Measurements from ENCODE around the gene RAX.
"Not testable (repeated sequence)": the region's sequence is repeated elsewhere in the genome, so short reads cannot be mapped to it uniquely, and the experiment has no call there.

RAX gene

DNA sequence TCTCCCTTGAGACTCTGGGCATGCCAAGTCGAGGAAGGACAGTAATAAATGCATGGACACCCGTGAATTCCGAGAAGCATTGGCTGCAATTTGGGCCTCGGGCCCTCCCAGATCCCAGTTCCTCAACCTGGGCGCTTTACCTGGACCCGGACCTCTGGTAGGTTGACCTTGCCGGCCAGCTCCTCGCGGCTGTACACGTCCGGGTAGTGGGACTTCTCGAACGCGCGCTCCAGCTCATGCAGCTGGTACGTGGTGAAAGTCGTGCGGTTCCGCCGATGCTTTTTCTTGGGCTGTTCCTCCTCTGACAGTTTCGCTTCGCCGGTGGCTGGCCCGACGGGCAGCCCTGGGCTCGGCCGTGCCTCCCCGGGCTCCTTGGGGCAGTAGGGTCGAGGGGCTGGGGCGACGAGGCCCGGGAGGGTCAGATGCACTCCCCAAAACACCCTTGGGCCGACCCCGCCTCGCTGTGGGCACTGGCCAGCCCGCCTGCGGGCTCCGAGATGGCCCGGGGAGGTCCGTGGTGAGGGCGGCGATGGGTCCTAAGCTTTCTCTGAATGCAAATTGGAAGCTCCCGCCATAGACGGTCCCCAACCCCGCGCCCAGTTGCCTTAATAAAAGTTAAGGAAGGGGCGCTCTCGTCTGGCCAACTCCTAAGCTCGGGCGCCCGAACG lies 899 bp downstream of the RAX start:
- no peak for DNase-seq

DNA sequence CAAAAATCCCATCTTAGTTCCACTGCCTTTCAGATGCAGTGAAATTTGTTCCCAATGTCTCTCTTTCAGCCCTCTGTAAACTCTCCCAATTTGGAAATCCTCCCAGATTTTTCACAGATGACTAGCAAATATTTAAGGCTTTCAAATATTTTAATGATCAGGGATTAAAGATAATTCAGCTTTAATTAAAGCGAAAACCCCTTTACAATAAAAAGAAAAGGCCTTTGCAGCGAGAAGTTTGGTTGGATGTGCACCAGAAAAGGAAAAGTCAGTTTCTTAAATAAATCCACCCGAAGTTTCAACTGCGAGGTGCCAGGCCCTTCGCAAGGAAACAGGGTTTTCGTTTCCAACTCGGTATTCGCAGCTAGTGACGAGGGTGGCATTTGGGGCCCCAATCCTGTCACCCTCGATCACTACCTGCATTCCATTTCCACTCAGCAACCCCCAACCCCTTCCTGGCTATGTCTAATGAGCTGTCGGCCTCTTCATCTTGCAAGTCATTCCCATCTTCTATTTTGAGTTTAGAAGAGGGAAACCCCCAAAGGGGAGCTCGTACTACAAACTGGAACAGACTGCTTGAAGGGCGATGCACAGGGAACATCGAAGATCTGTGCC lies 1.5 kb downstream of the RAX start:
- no peak for DNase-seq

DNA sequence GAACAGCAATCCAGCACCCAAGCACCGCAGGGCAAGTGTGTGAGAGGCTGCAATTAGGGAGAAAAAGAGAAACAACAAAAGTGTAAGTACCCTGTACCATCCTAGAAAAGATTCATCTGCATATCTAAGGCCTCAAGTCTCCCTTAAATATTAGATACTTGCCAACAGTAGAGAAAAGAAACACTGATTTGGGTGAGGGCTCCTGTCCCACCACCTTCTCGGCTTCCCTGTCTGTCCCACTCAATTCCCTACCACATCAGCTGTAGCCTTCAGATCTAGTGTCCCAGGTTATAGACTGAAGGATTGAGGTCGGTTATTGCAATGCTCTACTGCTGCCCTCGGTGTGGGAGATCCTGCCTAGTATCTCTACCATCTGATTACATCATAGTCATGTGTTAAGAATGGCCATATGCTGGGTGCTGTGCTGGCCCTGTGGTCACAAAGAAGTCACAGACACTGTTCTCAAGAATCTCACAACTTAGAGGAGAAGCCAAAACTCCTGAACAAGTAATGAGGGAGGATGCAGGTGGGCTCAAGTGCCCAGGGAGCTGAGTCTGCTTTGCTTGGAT lies 2.5 kb downstream of the RAX start:
- no peak for DNase-seq

DNA sequence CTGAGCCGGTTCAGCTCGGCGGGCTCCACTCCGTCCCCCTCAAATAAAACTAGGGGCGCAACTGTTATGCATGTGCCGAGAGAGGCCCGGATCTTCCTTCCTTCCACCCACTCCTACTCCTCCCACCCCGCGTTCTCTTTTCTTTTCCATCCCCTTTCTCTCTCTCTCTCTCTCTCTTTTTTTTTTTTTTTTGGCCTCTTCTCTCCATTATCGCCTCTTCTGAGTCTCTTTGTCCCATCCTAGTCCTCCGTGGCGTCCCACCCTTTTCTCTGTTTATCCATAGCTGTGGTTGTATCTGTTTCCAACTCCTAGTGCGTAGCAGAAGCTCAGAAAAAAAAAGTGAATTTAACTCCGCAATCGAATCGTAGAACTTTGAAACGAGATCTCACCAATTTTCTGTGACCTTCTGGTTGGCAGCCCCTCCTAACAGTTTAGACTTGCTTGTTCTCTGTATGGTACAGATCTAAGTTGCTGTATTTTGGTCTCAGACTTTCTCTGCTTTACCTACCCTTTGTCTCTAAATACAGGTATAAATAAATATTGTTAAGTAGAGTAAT lies 3.6 kb downstream of the RAX start:
- DNase-seq = no peak

DNA sequence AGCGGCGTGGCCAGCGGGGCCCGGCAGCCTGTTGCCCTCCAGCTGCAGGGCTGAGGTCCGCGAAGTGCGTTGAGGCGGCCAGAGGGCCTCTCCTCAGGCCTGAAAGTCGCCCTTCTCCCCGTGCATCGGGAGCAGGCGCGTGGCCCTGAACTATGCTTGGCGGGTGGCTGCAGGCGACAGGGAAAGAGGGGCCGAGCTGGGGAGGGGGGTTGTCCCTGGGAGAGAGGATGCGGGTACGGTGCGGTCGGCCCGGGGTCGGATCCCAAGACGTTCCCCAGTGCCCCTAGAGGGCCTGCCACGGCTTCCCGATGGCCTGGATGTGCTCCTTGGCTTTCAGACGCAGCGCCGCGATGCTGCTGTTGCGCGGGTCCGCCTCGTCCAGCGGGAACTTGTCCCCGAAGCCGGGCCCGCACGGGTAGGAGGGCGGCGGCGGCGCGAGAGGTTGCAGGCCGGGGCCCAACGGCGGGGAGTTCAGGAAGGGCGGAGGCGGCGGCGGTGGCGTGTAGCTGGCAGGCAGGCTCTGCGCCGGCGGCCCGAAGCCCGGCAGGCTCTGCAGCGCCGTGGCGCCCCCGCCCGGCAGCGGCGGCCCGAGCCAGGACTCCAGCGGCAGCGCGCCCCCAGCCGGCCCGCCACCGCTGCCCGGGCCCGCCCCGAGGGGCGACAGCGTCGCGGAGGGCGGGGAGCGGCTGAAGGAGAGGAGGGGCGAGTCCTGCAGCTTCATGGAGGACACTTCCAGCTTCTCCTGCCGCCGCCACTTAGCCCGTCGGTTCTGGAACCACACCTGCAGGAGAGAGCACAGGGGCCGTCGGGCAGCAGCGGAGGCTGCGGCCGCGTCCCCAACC lies 4.3 kb downstream of the RAX start:
- no peak for DNase-seq

DNA sequence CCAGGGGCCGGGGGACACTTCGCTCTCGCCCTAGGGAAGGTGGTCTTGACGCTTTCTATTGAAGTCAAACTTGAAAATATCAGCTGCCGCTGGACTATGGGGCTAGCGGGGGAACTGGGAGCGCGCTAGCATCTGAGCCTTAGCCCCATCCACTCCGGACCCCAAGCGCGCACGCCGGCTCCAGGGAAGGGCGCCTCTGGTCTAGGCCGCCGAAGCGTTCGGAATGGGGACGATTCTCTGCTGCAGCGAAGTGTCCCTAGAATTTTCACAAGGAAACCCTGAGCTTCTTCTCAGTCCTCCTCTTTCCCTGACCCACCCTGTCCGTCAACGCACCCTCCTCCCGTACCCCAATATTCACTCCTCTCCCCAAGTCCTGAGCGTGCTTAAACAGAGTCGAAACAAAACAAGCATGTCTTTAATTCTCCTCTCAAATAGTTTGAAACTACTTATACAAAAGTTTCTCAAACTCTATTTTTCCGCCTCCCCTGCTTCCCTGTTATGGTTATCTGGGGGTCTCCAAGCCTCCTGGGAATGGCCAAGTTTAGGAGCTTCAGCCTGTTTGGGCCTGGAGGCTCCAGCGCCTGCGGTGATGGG lies 5.0 kb downstream of the RAX start:
- no peak for DNase-seq

DNA sequence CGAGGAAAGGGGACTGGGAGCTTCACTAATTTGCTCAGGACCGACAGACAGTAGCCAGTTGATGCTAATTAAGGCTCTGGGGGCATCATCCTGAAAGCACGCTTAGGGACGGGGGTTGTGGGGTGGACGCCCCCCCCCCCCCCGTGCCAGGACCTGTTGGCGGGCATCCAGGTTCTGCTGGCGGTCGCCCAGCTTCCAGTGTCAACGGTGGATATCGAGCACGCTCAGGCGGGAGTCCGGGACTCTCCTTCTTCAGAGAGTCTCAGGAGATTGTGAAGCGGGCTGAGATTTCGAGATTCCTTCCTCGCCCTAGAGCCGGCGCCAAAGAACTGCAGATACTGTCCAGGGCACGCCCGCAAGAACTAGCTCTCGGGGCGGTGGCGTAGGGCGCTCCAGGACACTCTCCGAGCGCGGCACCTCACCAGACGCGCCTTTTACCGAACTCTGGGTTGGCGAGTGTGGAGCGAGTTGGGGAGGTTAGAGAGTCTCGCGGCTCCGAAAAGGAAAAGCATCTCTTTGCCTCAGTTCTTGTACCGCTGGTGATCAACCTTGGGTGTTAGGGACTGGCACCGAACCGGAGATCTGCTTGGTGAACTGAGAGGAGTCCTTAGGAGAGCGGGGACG lies 5.6 kb downstream of the RAX start:
- no peak for DNase-seq

DNA sequence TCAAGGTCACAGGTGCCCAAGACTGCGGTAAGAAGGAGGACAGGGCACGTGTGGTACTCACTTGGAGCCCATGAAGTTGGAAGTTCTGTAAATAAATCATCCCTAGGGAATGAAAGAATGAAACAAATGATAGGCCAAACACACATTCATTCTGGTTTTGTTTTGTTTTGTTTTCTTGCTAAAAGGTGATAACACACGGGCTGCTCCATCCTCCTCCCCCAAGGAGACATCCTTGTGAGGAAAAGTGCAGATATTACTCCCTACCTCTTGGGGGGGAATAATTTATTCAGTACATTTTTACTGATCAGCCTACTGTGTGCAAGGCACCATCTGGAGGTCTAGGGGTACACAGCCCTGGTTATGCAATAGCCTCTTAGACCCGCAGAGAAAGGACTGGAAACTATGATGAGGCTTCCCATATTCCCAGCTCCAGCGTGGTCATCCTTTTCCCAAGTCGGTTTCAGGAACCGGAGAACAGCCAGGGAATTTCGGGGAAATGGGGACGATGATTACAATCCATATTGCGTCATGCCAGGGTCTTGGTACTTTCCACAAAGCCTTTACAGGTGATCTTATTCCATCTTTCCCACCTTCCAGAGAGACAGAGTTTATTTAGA lies 6.3 kb downstream of the RAX start:
- no peak for DNase-seq

DNA sequence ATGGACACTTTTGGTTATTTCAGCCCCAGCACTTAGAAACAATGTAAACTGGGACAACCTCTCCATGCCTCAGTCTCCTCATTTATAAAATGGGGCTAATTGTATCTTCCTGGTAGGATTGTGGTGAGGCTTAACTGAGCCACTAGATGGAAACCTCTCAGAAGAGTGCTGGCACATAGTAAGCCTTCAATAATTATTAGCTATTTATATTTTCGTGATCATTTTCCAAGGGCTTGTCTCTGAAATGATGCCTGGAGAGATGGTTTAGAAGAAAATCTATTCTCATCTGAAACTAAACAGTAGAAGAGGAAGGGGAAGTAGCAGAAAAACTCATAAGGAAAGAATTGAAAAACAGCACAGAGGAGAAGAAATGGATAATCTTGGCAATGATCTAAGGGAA lies 6.8 kb downstream of the RAX start:
- no peak for DNase-seq

DNA sequence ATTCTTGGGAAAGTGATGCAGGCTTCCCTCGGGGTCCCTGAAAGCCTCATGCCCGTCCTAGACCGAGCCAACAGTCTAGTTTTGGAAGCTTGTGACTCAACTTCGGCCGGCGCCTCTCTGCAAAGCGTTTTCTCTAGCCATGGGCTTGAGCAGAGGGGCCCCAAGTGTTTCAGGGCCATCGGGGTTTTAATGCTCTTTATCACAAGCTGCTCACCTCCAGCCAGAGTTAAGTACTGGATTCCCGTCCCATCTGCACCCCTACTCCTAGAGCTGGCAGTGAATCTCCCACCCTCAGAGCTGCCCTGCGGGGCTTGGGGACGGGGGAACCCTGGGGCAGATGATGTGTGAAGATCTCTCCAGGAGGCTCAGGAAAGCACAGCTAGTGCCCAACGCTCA lies 7.3 kb downstream of the RAX start:
- DNase-seq = no peak

DNA sequence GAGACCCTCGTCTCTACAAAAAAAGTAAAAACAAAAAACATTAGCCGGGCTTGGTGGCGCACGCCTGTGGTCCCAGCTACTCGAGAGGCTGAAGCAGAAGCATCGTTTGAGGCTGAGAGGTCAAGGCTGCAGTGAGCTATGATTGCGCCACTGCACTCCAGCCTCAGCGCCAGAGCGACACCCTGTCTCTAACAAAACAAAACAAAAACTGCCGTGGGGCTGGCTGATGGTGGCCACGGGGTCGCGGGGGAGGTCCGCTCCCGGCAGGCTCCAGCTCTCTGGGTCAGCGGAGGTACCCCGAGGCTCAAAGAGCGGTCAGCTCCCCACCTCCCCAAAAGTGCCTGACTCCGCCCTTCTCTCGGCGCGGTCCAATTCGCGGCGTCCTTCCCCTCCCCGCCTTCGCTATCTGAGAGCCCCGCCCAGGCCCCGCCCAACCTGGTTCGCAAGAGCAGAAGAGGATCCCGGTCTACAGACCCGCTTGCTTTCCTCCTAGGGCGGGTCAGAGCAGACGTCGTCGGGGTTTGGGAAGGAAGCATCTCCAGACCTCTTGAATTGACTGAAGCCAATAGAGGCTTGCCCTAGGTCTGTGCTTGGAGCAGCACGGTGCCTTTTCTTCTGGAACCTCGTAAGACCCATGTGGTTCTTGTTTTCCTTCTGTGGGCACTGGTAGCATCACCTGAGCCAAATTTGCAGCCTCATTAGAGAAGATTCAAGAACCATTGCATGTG lies 7.8 kb downstream of the RAX start:
- no peak for DNase-seq

DNA sequence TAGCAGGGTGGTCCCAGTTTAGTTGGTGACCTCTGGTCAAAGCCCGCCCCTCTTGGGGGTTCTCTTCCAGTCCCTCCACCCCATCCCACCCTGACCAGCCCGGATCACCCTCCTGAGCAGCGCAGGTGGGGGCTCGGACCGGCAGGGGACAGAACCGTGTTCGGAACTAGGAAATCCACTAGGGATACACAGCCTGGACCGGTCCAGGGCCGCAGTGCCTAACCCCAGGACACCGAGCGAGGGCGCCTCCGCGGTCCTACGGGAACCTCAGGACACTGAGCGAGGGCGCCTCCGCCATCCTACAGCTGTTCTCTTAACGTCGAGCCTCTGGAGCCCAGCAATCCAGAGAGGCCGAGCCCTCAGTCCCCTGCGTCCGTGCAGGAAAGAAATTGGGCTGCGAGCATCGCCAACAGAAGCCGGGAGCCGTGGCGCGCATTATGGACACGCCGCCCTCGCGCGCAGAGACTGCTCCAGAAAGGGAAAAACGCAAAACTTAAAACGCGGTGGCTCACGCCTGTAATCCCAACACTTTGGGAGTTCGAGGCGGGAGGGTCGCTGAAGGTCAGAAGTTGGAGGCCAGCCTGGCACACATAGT lies 8.5 kb downstream of the RAX start:
- DNase-seq = no peak

DNA sequence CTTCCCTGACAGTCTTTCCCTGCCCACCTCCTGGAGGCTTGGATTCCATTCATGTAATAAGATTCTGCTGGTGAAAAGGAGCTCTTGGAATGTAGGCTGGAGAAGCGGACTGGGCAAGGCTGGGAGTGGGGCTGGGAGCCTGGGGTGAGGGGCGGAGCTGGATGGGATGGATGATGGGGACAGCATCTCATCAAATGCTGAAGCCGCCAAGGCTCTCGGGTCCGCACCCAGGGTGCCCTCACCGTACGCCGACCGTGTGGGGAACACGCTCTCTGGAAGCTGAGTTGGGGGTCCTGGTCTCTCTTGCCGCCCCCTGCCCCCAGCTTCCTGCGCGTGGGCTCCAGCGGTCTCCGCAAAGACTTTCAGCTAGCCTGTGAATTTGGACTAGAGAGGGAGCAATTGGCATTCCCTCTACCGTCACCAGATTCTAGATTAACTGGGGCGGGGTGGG lies 9.1 kb downstream of the RAX start:
- no peak for DNase-seq

DNA sequence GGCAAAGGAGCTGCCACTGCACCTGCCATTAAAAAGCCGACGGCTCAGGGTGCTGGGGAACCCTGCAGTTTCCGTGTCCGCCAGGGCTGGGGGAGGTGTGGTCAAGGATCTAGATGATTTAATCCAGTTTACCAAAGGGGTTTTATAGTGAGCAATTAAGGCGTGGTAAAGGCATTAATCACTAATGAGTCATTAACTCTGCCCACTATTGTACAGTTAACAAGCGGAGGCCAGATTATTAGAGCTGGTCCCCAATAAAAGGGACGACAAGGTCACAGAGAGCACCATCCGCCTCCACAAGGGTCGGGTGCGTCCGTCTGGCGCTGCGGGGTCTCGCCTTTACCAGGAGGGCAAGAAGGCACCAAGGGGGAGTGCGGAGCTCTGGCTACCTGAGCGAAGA lies 9.6 kb downstream of the RAX start:
- DNase-seq = no peak

DNA sequence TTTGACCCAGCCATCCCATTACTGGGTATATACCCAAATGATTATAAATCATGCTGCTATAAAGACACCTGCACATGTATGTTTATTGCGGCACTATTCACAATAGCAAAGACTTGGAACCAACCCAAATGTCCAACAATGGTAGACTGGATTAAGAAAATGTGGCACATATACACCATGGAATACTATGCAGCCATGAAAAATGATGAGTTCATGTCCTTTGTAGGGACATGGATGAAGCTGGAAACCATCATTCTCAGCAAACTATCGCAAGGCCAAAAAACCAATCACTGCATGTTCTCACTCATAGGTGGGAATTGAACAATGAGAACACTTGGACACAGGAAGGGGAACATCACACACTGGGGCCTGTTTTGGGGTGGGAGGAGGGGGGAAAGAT lies 11.0 kb downstream of the RAX start:
- not testable (repeated sequence) for DNase-seq

DNA sequence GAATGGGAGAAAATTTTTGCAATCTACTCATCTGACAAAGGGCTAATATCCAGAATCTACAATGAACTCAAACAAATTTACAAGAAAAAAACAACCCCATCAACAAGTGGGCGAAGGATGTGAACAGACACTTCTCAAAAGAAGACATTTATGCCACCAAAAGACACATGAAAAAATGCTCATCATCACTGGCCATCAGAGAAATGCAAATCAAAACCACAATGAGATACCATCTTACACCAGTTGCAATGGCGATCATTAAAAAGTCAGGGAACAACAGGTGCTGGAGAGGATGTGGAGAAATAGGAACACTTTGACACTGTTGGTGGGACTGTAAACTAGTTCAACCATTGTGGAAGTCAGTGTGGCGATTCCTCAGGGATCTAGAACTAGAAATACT lies 11.4 kb downstream of the RAX start:
- not testable (repeated sequence) for DNase-seq

DNA sequence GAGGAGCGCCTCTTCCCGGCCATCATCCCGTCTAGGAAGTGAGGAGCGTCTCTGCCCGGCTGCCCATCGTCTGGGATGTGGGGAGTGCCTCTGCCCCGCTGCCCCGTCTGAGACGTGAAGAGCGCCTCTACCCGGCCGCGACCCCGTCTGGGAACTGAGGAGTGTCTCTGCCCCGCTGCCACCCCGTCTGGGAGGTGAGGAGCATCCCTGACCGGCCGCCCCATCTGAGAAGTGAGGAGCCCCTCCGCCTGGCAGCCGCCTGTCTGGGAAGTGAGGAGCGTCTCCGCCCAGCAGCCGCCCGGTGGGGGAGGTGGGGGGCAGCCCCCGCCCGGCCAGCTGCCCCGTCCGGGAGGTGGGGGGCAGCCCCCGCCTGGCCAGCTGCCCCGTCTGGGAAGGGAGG lies 17.8 kb downstream of the RAX start:
- DNase-seq = not testable (repeated sequence)

DNA sequence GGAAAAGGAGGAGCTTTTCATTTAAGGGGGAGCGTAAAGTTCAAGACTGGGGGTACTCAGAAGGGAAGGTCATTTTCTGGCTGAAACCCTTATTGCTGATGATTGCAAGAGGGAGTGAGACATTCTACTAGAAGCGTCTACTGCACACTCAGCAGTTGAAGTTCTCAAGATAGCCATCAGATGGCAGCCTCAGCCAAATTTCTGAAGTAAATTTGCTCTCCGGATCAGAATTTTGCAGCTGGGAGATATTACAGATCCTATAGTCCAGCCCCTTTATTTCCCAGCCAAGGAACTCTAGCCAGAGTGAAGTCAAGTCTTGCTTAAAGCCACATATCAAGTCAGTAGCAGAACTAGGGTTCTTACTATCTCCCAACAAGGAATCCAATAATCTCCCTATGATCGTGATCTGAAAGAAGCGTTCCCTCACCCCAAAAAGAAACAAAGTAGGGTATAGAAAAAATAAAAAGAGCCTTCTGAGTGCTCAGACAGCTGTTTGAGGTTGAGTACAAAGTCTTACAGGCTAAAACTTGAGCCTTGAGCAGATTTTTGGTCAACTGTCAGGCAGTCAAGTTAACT lies 24.0 kb downstream of the RAX start:
- DNase-seq = peak; percentile 64

DNA sequence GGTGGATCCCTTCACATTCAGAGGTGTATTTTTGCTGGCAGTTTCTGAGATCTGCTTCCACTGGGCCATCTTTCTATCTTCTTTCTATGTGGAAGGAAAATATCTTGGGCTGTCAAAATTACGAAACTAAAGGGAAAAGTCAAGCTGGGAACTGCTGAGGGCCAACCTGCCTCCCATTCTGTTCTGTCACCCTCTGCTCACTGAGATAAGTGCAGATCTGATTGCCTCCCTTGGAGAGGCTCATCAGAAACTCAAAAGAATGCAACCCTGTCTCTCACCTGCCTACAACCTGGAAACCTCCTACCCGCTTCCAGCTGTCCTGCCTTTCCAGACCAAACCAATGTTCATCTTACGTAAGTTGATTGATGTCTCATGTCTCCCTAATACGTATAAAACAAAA lies 26.5 kb downstream of the RAX start:
- no peak for DNase-seq

DNA sequence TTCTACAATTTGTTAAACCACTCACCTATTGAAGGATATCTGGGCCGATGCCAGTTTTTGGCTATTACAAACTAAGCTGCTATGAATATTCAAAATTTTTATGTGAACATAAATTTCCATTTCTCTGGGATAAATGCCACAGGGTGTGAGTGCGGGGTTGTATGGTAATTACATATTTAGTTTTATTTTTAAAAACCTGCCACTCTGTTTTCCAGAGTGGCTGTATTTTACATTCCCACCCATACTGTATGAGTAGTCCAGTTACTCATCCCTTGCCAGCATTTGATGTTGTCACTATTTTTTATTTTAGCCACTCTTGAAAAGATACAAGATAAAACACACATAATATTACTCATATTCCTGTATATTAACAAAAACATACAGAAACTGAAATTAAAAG lies 30.3 kb downstream of the RAX start:
- no peak for DNase-seq

DNA sequence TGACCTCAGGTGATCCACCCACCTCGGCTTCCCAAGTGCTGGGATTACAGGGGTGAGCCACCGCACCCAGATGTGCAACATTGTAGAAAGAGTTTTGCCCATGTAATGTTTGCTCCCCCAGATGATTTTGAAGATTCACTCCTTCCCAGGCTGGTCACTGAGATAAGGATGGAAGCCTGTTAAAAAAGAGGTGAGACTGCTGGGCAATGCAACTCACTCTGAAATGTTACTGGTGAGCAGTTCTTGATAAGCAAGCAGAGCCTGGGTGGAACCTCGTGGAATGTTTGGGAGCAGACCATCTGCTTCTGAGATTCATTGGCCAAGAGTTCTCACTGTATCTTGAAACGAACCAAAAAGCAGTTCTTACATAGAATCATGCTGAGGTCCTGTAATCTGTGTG lies 33.6 kb downstream of the RAX start:
- DNase-seq = no peak

Data from HCEC 1CT (cell line).